ENCODE data around the gene ADGRB2.

ADGRB2 gene

GRCh38 chr1:31731049-31731565 is 33.0 kb downstream of the ADGRB2 start:
- no peak overlapping the region for H3K4me2 ChIP-seq (ENCODE audit: low read length)
- H3K79me2 ChIP-seq (ENCODE audit: control insufficient read depth, insufficient read depth, low read length, poor library complexity) = no peaks in the 10 kb centered on the region
- H2BK12ac ChIP-seq (ENCODE audit: low read length) = no peak overlapping the region
- H3K79me1 ChIP-seq (ENCODE audit: low read length) = no peaks in the 10 kb centered on the region
- no peak overlapping the region for H3K9ac ChIP-seq (ENCODE audit: low read length)
- no peak overlapping the region for H2AK5ac ChIP-seq (ENCODE audit: low read length)
- no peak overlapping the region for H2AFZ ChIP-seq (ENCODE audit: insufficient read depth, low read length, poor library complexity)
- H3K18ac ChIP-seq (ENCODE audit: low read length) = no peak overlapping the region
- H3K27me3 ChIP-seq (ENCODE audit: insufficient read depth, low read length) = no peaks in the 10 kb centered on the region
- H3K27ac ChIP-seq (ENCODE audit: low read depth, low read length) = no peak overlapping the region
- no peak overlapping the region for H3K4ac ChIP-seq (ENCODE audit: low read depth, low read length)
- H4K12ac ChIP-seq (ENCODE audit: low read depth, low read length) = no peak overlapping the region
- H4K8ac ChIP-seq (ENCODE audit: low read depth, low read length) = no peak overlapping the region
- no peak for DNase-seq
- H2BK5ac ChIP-seq (ENCODE audit: low read depth, low read length, poor library complexity) = no peak overlapping the region
- no peak overlapping the region for H3K14ac ChIP-seq (ENCODE audit: low read length)
- WGBS (ENCODE audit: extremely low coverage, insufficient coverage, insufficient read length) = no CpG with 5 or more reads among the region's 12 CpGs
- H3K9me3 ChIP-seq (ENCODE audit: insufficient read depth, low read depth, low read length) = peaks cover 1% of the 10 kb centered on the region
- H3K4me3 ChIP-seq (ENCODE audit: low read depth, low read length) = no peak overlapping the region
- H3K36me3 ChIP-seq (ENCODE audit: control insufficient read depth in 1 of 2, insufficient read depth in 2 of 2, low read length in 2 of 2) = no peaks in the 10 kb centered on the region
- no peaks in the 10 kb centered on the region for H3K4me1 ChIP-seq (ENCODE audit: control insufficient read depth in 1 of 2, insufficient read depth in 2 of 2, low read length in 2 of 2)
- H4K91ac ChIP-seq (ENCODE audit: low read depth, low read length) = no peak overlapping the region
- H3K23ac ChIP-seq (ENCODE audit: low read length) = no peak overlapping the region
- no peak overlapping the region for H2BK120ac ChIP-seq (ENCODE audit: insufficient read depth, low read length, poor library complexity)

GRCh38 chr1:31730336-31731048 is 33.6 kb downstream of the ADGRB2 start:
- no peak overlapping the region for H4K91ac ChIP-seq (ENCODE audit: low read depth, low read length)
- no peaks in the 10 kb centered on the region for H3K27me3 ChIP-seq (ENCODE audit: insufficient read depth, low read length)
- H3K9me3 ChIP-seq (ENCODE audit: insufficient read depth, low read depth, low read length) = peaks cover 1% of the 10 kb centered on the region
- H2BK5ac ChIP-seq (ENCODE audit: low read depth, low read length, poor library complexity) = no peak overlapping the region
- WGBS (ENCODE audit: extremely low coverage, insufficient coverage, insufficient read length) = no CpG with 5 or more reads among the region's 25 CpGs
- H3K23ac ChIP-seq (ENCODE audit: low read length) = no peak overlapping the region
- no peaks in the 10 kb centered on the region for H3K79me1 ChIP-seq (ENCODE audit: low read length)
- H2AK5ac ChIP-seq (ENCODE audit: low read length) = no peak overlapping the region
- no peak overlapping the region for H3K27ac ChIP-seq (ENCODE audit: low read depth, low read length)
- H4K12ac ChIP-seq (ENCODE audit: low read depth, low read length) = no peak overlapping the region
- no peak overlapping the region for H2AFZ ChIP-seq (ENCODE audit: insufficient read depth, low read length, poor library complexity)
- H3K36me3 ChIP-seq (ENCODE audit: control insufficient read depth in 1 of 2, insufficient read depth in 2 of 2, low read length in 2 of 2) = no peaks in the 10 kb centered on the region
- H3K79me2 ChIP-seq (ENCODE audit: control insufficient read depth, insufficient read depth, low read length, poor library complexity) = no peaks in the 10 kb centered on the region
- H4K8ac ChIP-seq (ENCODE audit: low read depth, low read length) = no peak overlapping the region
- no peak overlapping the region for H3K14ac ChIP-seq (ENCODE audit: low read length)
- H3K4me2 ChIP-seq (ENCODE audit: low read length) = no peak overlapping the region
- no peak overlapping the region for H3K9ac ChIP-seq (ENCODE audit: low read length)
- no peak overlapping the region for H3K18ac ChIP-seq (ENCODE audit: low read length)
- no peak overlapping the region for H3K4me3 ChIP-seq (ENCODE audit: low read depth, low read length)
- no peak overlapping the region for H2BK12ac ChIP-seq (ENCODE audit: low read length)
- H3K4ac ChIP-seq (ENCODE audit: low read depth, low read length) = no peak overlapping the region
- no peak for DNase-seq
- no peaks in the 10 kb centered on the region for H3K4me1 ChIP-seq (ENCODE audit: control insufficient read depth in 1 of 2, insufficient read depth in 2 of 2, low read length in 2 of 2)
- H2BK120ac ChIP-seq (ENCODE audit: insufficient read depth, low read length, poor library complexity) = no peak overlapping the region

- no peaks in the 10 kb centered on the region for H3K27me3 ChIP-seq (ENCODE audit: insufficient read depth, low read length)
- no peak overlapping the region for H3K4ac ChIP-seq (ENCODE audit: low read depth, low read length)
- H4K8ac ChIP-seq (ENCODE audit: low read depth, low read length) = no peak overlapping the region
- no peak overlapping the region for H3K18ac ChIP-seq (ENCODE audit: low read length)
- no peak overlapping the region for H2BK5ac ChIP-seq (ENCODE audit: low read depth, low read length, poor library complexity)
- H4K91ac ChIP-seq (ENCODE audit: low read depth, low read length) = no peak overlapping the region
- no peak overlapping the region for H2BK12ac ChIP-seq (ENCODE audit: low read length)
- H3K9me3 ChIP-seq (ENCODE audit: insufficient read depth, low read depth, low read length) = peaks cover 1% of the 10 kb centered on the region
- H3K79me2 ChIP-seq (ENCODE audit: control insufficient read depth, insufficient read depth, low read length, poor library complexity) = no peaks in the 10 kb centered on the region
- no peak overlapping the region for H2AFZ ChIP-seq (ENCODE audit: insufficient read depth, low read length, poor library complexity)
- no peak overlapping the region for H2BK120ac ChIP-seq (ENCODE audit: insufficient read depth, low read length, poor library complexity)
- no peak for DNase-seq
- H3K4me1 ChIP-seq (ENCODE audit: control insufficient read depth in 1 of 2, insufficient read depth in 2 of 2, low read length in 2 of 2) = no peaks in the 10 kb centered on the region
- H3K4me2 ChIP-seq (ENCODE audit: low read length) = no peak overlapping the region
- no peaks in the 10 kb centered on the region for H3K79me1 ChIP-seq (ENCODE audit: low read length)
- H3K27ac ChIP-seq (ENCODE audit: low read depth, low read length) = no peak overlapping the region
- no peak overlapping the region for H3K14ac ChIP-seq (ENCODE audit: low read length)
- no peaks in the 10 kb centered on the region for H3K36me3 ChIP-seq (ENCODE audit: control insufficient read depth in 1 of 2, insufficient read depth in 2 of 2, low read length in 2 of 2)
- no CpG with 5 or more reads among the region's 19 CpGs for WGBS (ENCODE audit: extremely low coverage, insufficient coverage, insufficient read length)
- no peak overlapping the region for H3K23ac ChIP-seq (ENCODE audit: low read length)
- no peak overlapping the region for H4K12ac ChIP-seq (ENCODE audit: low read depth, low read length)
- H3K4me3 ChIP-seq (ENCODE audit: low read depth, low read length) = no peak overlapping the region
- H3K9ac ChIP-seq (ENCODE audit: low read length) = no peak overlapping the region
- no peak overlapping the region for H2AK5ac ChIP-seq (ENCODE audit: low read length)
These were observed 36.3 kb downstream of the ADGRB2 start for GRCh38 chr1:31727849-31728248.

GRCh38 chr1:31727195-31727594 is 36.9 kb downstream of the ADGRB2 start:
- Histone ChIP-seq H3K36me3 (ENCODE audit: control insufficient read depth in 1 of 2, insufficient read depth in 2 of 2, low read length in 2 of 2) (no peaks in the 10 kb centered on the region), H3K18ac (ENCODE audit: low read length) (no peak overlapping the region), H3K9ac (ENCODE audit: low read length) (no peak overlapping the region), H2BK12ac (ENCODE audit: low read length) (no peak overlapping the region), H3K27me3 (ENCODE audit: insufficient read depth, low read length) (no peaks in the 10 kb centered on the region), H3K9me3 (ENCODE audit: insufficient read depth, low read depth, low read length) (peaks cover 1% of the 10 kb centered on the region), H2BK5ac (ENCODE audit: low read depth, low read length, poor library complexity) (no peak overlapping the region), H4K91ac (ENCODE audit: low read depth, low read length) (no peak overlapping the region), H4K8ac (ENCODE audit: low read depth, low read length) (no peak overlapping the region), H4K12ac (ENCODE audit: low read depth, low read length) (no peak overlapping the region), H3K27ac (ENCODE audit: low read depth, low read length) (no peak overlapping the region), H3K4me3 (ENCODE audit: low read depth, low read length) (no peak overlapping the region), H3K23ac (ENCODE audit: low read length) (no peak overlapping the region), H2AK5ac (ENCODE audit: low read length) (no peak overlapping the region), H3K4ac (ENCODE audit: low read depth, low read length) (no peak overlapping the region), H3K14ac (ENCODE audit: low read length) (no peak overlapping the region), H2AFZ (ENCODE audit: insufficient read depth, low read length, poor library complexity) (no peak overlapping the region), H3K4me1 (ENCODE audit: control insufficient read depth in 1 of 2, insufficient read depth in 2 of 2, low read length in 2 of 2) (no peaks in the 10 kb centered on the region), H2BK120ac (ENCODE audit: insufficient read depth, low read length, poor library complexity) (no peak overlapping the region), H3K79me2 (ENCODE audit: control insufficient read depth, insufficient read depth, low read length, poor library complexity) (no peaks in the 10 kb centered on the region), H3K4me2 (ENCODE audit: low read length) (no peak overlapping the region), H3K79me1 (ENCODE audit: low read length) (no peaks in the 10 kb centered on the region)
- no CpG with 5 or more reads among the region's 14 CpGs for WGBS (ENCODE audit: extremely low coverage, insufficient coverage, insufficient read length)
- no peak for DNase-seq
